Activated naive CD8-positive, alpha-beta T cell treated with anti-CD3 and anti-CD28 coated beads, Interleukin-2, amount 10 ng/mL, durations not matched to agents 7 days and 5 days (primary cell): ENCODE measurements around the gene UGT1A9. TPM values are rescaled to one million over a fixed set of nuclear protein-coding genes. Genes with fewer than 3 reads are reported as not detected.
A peak's percentile ranks its signal among the peaks of the same experiment; 100 is the strongest.

Experiments
- ATAC-seq: fragments of 150-1000 bp; cut with Tn5 transposase; one replicate; pipeline ENCODE4 v1.10.0; 2021; ENCODE audit warnings: low read depth, moderate library complexity
- POLR2A ChIA-PET: fragments of 350-600 bp; sonication (Branson Sonifier 250); formaldehyde crosslinking; loops from one replicate; lab custom pipeline; 2021; ENCODE audit warnings: antibody characterized with exemption; lab: Charles Lee
- DNase-seq: peaks from one replicate; pipeline ENCODE4 v3.0.0; 2021
- H3K27ac Mint-ChIP-seq: one replicate; pipeline ENCODE4 v1.8.0; 2022; ENCODE audit warnings: mild to moderate bottlenecking, mixed read lengths
- H3K27me3 Mint-ChIP-seq: one replicate; pipeline ENCODE4 v1.8.0; 2022; ENCODE audit warnings: mild to moderate bottlenecking, moderate library complexity, mixed read lengths
- H3K36me3 Mint-ChIP-seq: one replicate; pipeline ENCODE4 v1.8.0; 2021; ENCODE audit warnings: mild to moderate bottlenecking, mixed read lengths
- H3K4me1 Mint-ChIP-seq: one replicate; pipeline ENCODE4 v1.8.0; 2021; ENCODE audit warnings: mixed read lengths
- H3K4me3 Mint-ChIP-seq: one replicate; pipeline ENCODE4 v1.8.0; 2022; ENCODE audit warnings: mild to moderate bottlenecking, moderate library complexity, mixed read lengths
- H3K9me3 Mint-ChIP-seq: one replicate; pipeline ENCODE4 v1.8.0; 2021; ENCODE audit warnings: mixed read lengths
- total RNA-seq, 2 experiments: library from RNA; stranded (reverse); gene quantifications; one replicate each; pipeline ENCODE4 v1.2.3, GENCODE V29; 2021

UGT1A9 gene
- total RNA-seq, 2 experiments from 2014 or later, result not detected

- no peaks in the 10 kb centered on the region for H3K36me3 Mint-ChIP-seq
- ATAC-seq (no peak), DNase-seq (no peak)
- H3K4me3 Mint-ChIP-seq, result no peak overlapping the region
- H3K27ac Mint-ChIP-seq, result no peak overlapping the region
- no peaks in the 10 kb centered on the region for H3K4me1 Mint-ChIP-seq
- no peaks in the 10 kb centered on the region for H3K27me3 Mint-ChIP-seq
- POLR2A ChIA-PET, result no interaction called here
- H3K9me3 Mint-ChIP-seq, result no peaks in the 10 kb centered on the region
Observed at GRCh38 chr2:233791883-233792329, 120.2 kb downstream of the UGT1A9 start.

- no peaks in the 10 kb centered on the region for H3K9me3 Mint-ChIP-seq
- no peaks in the 10 kb centered on the region for H3K36me3 Mint-ChIP-seq
- no peaks in the 10 kb centered on the region for H3K4me1 Mint-ChIP-seq
- ATAC-seq, result no peak
- DNase-seq, result no peak
- peaks cover 2% of the 10 kb centered on the region for H3K27me3 Mint-ChIP-seq
- no peak overlapping the region for H3K27ac Mint-ChIP-seq
- POLR2A ChIA-PET, result no interaction called here
- no peak overlapping the region for H3K4me3 Mint-ChIP-seq
Observed at GRCh38 chr2:233792720-233793119, 121.0 kb downstream of the UGT1A9 start.

GRCh38 chr2:233793465-233794127 is 121.9 kb downstream of the UGT1A9 start:
- H3K36me3 Mint-ChIP-seq, result no peaks in the 10 kb centered on the region
- H3K27me3 Mint-ChIP-seq, result peaks cover 7% of the 10 kb centered on the region
- DNase-seq (no peak), ATAC-seq (no peak)
- no peak overlapping the region for H3K4me3 Mint-ChIP-seq
- POLR2A ChIA-PET, result no interaction called here
- no peaks in the 10 kb centered on the region for H3K9me3 Mint-ChIP-seq
- H3K4me1 Mint-ChIP-seq, result no peaks in the 10 kb centered on the region
- no peak overlapping the region for H3K27ac Mint-ChIP-seq

- Mint-ChIP-seq H3K36me3 (no peaks in the 10 kb centered on the region), H3K9me3 (no peaks in the 10 kb centered on the region), H3K4me3 (no peak overlapping the region), H3K27ac (no peak overlapping the region), H3K4me1 (no peaks in the 10 kb centered on the region), H3K27me3 (peaks cover 9% of the 10 kb centered on the region)
- DNase-seq (no peak), ATAC-seq (no peak)
- POLR2A ChIA-PET, result no interaction called here
Observed at GRCh38 chr2:233794128-233794658, 122.5 kb downstream of the UGT1A9 start.

- Mint-ChIP-seq H3K36me3 (no peaks in the 10 kb centered on the region), H3K4me3 (no peak overlapping the region), H3K27me3 (peaks cover 9% of the 10 kb centered on the region), H3K27ac (no peak overlapping the region), H3K9me3 (no peaks in the 10 kb centered on the region), H3K4me1 (peaks cover 4% of the 10 kb centered on the region)
- DNase-seq, result no peak
- POLR2A ChIA-PET, result no interaction called here
- ATAC-seq, result no peak
Observed at GRCh38 chr2:233795735-233796171, 124.1 kb downstream of the UGT1A9 start.

- Mint-ChIP-seq H3K36me3 (no peaks in the 10 kb centered on the region), H3K4me1 (peaks cover 6% of the 10 kb centered on the region), H3K27me3 (peaks cover 9% of the 10 kb centered on the region), H3K4me3 (no peak overlapping the region), H3K27ac (no peak overlapping the region), H3K9me3 (no peaks in the 10 kb centered on the region)
- DNase-seq (no peak), ATAC-seq (no peak)
- POLR2A ChIA-PET, result no interaction called here
Observed at GRCh38 chr2:233796254-233796653, 124.6 kb downstream of the UGT1A9 start.

- Mint-ChIP-seq H3K27me3 (peaks cover 12% of the 10 kb centered on the region), H3K9me3 (no peaks in the 10 kb centered on the region), H3K4me1 (peaks cover 7% of the 10 kb centered on the region), H3K27ac (no peak overlapping the region), H3K36me3 (no peaks in the 10 kb centered on the region), H3K4me3 (no peak overlapping the region)
- no peak for DNase-seq
- ATAC-seq, result no peak
- POLR2A ChIA-PET, result no interaction called here
Observed at GRCh38 chr2:233798335-233799086, 126.8 kb downstream of the UGT1A9 start.

GRCh38 chr2:233799087-233799665 is 127.5 kb downstream of the UGT1A9 start:
- H3K27ac Mint-ChIP-seq, result no peak overlapping the region
- no peak for ATAC-seq
- POLR2A ChIA-PET, result no interaction called here
- no peaks in the 10 kb centered on the region for H3K9me3 Mint-ChIP-seq
- H3K4me1 Mint-ChIP-seq, result peaks cover 7% of the 10 kb centered on the region
- no peaks in the 10 kb centered on the region for H3K36me3 Mint-ChIP-seq
- DNase-seq, result no peak
- peaks cover 12% of the 10 kb centered on the region for H3K27me3 Mint-ChIP-seq
- no peak overlapping the region for H3K4me3 Mint-ChIP-seq

- Mint-ChIP-seq H3K4me1 (peaks cover 7% of the 10 kb centered on the region), H3K27ac (no peak overlapping the region), H3K4me3 (no peak overlapping the region), H3K27me3 (peaks cover 16% of the 10 kb centered on the region), H3K36me3 (no peaks in the 10 kb centered on the region), H3K9me3 (no peaks in the 10 kb centered on the region)
- POLR2A ChIA-PET, result no interaction called here
- ATAC-seq (no peak), DNase-seq (no peak)
Observed at GRCh38 chr2:233799716-233800115, 128.0 kb downstream of the UGT1A9 start.

- POLR2A ChIA-PET, result no interaction called here
- Mint-ChIP-seq H3K4me1 (peaks cover 7% of the 10 kb centered on the region), H3K36me3 (no peaks in the 10 kb centered on the region), H3K27ac (no peak overlapping the region), H3K4me3 (no peak overlapping the region), H3K9me3 (no peaks in the 10 kb centered on the region), H3K27me3 (peaks cover 20% of the 10 kb centered on the region)
- ATAC-seq (no peak), DNase-seq (no peak)
Observed at GRCh38 chr2:233800208-233800607, 128.5 kb downstream of the UGT1A9 start.

GRCh38 chr2:233801357-233802131 is 129.8 kb downstream of the UGT1A9 start:
- ATAC-seq, result peak; percentile 92
- Mint-ChIP-seq H3K4me3 (no peak overlapping the region), H3K36me3 (no peaks in the 10 kb centered on the region), H3K4me1 (peaks cover 7% of the 10 kb centered on the region), H3K27me3 (peaks cover 29% of the 10 kb centered on the region), H3K27ac (no peak overlapping the region), H3K9me3 (no peaks in the 10 kb centered on the region)
- no peak for DNase-seq
- POLR2A ChIA-PET, result no interaction called here

- no peaks in the 10 kb centered on the region for H3K36me3 Mint-ChIP-seq
- no peak for DNase-seq
- POLR2A ChIA-PET, result no interaction called here
- no peak for ATAC-seq
- H3K4me3 Mint-ChIP-seq, result no peak overlapping the region
- H3K9me3 Mint-ChIP-seq, result no peaks in the 10 kb centered on the region
- peaks cover 7% of the 10 kb centered on the region for H3K4me1 Mint-ChIP-seq
- H3K27me3 Mint-ChIP-seq, result peaks cover 29% of the 10 kb centered on the region
- H3K27ac Mint-ChIP-seq, result no peak overlapping the region
Observed at GRCh38 chr2:233802132-233802815, 130.6 kb downstream of the UGT1A9 start.
